Placental epithelial cell (primary cell): ENCODE data around the gene CTNNBL1. TPM values are rescaled to one million over a fixed set of nuclear protein-coding genes. Genes with fewer than 3 reads are reported as not detected.

Experiments used
- total RNA-seq: library from RNA; depleted of rRNA; stranded (reverse); fragments of >200 nt; gene quantifications from 2 replicates; pipeline ENCODE4 v1.2.3, GENCODE V29; 2012

Gene CTNNBL1, protein sequence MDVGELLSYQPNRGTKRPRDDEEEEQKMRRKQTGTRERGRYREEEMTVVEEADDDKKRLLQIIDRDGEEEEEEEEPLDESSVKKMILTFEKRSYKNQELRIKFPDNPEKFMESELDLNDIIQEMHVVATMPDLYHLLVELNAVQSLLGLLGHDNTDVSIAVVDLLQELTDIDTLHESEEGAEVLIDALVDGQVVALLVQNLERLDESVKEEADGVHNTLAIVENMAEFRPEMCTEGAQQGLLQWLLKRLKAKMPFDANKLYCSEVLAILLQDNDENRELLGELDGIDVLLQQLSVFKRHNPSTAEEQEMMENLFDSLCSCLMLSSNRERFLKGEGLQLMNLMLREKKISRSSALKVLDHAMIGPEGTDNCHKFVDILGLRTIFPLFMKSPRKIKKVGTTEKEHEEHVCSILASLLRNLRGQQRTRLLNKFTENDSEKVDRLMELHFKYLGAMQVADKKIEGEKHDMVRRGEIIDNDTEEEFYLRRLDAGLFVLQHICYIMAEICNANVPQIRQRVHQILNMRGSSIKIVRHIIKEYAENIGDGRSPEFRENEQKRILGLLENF
- 21.5 and 21.6 TPM in 2 replicates for total RNA-seq

GRCh38 chr20:37693635-37694626 lies at the start of gene CTNNBL1:
CTNNBL1 (plus strand) TSS chr20:37694030; CDS start chr20:37694123, 93 bp downstream.

GRCh38 chr20:37902504-37903313 lies 208.9 kb downstream of the CTNNBL1 start, which contains the start of gene VSTM2L:
VSTM2L (plus strand) TSS chr20:37903127; CDS start chr20:37903351, 224 bp downstream.

Other genes starting within 250 kb of the CTNNBL1 start
- 39.5 and 106 TPM in 2 replicates for gene NNAT, start 172.8 kb upstream of the CTNNBL1 start, total RNA-seq
- gene BLCAP, start 166.2 kb upstream of the CTNNBL1 start, total RNA-seq: 81.1 and 88.3 TPM in 2 replicates
- 20.4 and 61.3 TPM in 2 replicates for gene VSTM2L, start 209.1 kb downstream of the CTNNBL1 start, total RNA-seq